Pancreas (tissue), 10 donors: ENCODE measurements around the gene NF1. TPM values are rescaled to one million over a fixed set of nuclear protein-coding genes. Genes with fewer than 3 reads are reported as not detected.
A peak's percentile ranks its signal among the peaks of the same experiment; 100 is the strongest.

Source experiments
- ATAC-seq, 4 donors: fragments of 200-7000 bp; cut with Tn5 transposase; one replicate each; pipeline versions ENCODE4 v1.8.0 to v1.9.1; 2020; ENCODE audit warnings: mild to moderate bottlenecking in 4 of 4, moderate library complexity in 4 of 4
- DNase-seq, 6 donors: peaks; one replicate each; pipeline ENCODE4 v3.0.0-alpha.2; 2020
- FAIRE-seq: peaks from 2 replicates; lab custom pipeline; 2012; peaks lifted over from hg19 to GRCh38; lab: Jason Lieb, UNC
- H3K27ac ChIP-seq, 4 donors: fragments of 200-600 bp; sonication (generic); 1 replicate in 3 of 4; 2 replicates in 1 of 4; pipeline versions ENCODE4 v1.5.0 to v1.8.0; 2020
- H3K27me3 ChIP-seq, 4 donors: fragments of 200-600 bp; one replicate each; pipeline ENCODE4 v1.8.0; 2021
- H3K36me3 ChIP-seq, 3 donors: fragments of 200-600 bp; sonication (generic) in 1 of 3; one replicate each; pipeline versions ENCODE4 v1.5.0 to v1.8.0; 2020 to 2021
- H3K4me1 ChIP-seq, 3 donors: fragments of 200-600 bp; one replicate each; pipeline ENCODE4 v1.8.0; 2021
- H3K4me3 ChIP-seq, 4 donors: fragments of 200-600 bp; sonication (generic) in 2 of 4; one replicate each; pipeline versions ENCODE4 v1.5.0 to v1.8.0; 2020 to 2021
- H3K9me3 ChIP-seq, 4 donors: fragments of 200-600 bp; one replicate each; pipeline ENCODE4 v1.8.0; 2021
- WGBS, 2 donors: extraction: QIAGEN DNeasy Blood & Tissue Kit; methylation state at CpG; one replicate each; pipeline ENCODE4 v1.1.7; 2013; 5-methylcytosine and 5-hydroxymethylcytosine counted together
- intact Hi-C, 3 donors: fragments of 100-400 bp; cut with DNase I; formaldehyde crosslinking; loops; one replicate each; pipeline versions ENCODE4 v1.11.1 to v1.14.2; 2022
- polyA plus RNA-seq, 2 donors: library from polyadenylated mRNA; stranded (reverse); fragments of 200-250 nt; gene quantifications; one replicate each; pipeline ENCODE4 v1.2.3, GENCODE V29; 2013
- total RNA-seq, 6 donors: library from RNA; stranded (reverse); fragmentation: NEBNext Ultra II Directional in 4 of 6; extraction: Animal tissue kit (Norgen Biotek cat#: 25700) in 4 of 6; gene quantifications; one replicate each; pipeline versions ENCODE4 v1.2.1 to v1.2.4, GENCODE V29; 2021 to 2023
- TF ChIP-seq, protein P1 (sequence below), 4 donors: fragments of 200-600 bp; sonication (generic) in 3 of 4; IDR thresholded peaks; one replicate each; pipeline versions ENCODE4 v1.5.0 to v1.8.0; 2021; ENCODE audit warnings: antibody characterized with exemption in 4 of 4
- donor health status: healthy with polysubstance abuse.
- donor health status: DM: no; HTN: no; CAD: no; lungs with moderate emphysema.
- donor health status: DM: no; HTN: no; CAD: no.
- donor health status: control.
- donor health status: control.
- donor health status: Bipolar disorder and iron deficiency.
- donor health status: DM: yes; HTN: yes; CAD: no.
- donor health status: DM: no; HTN: no; CAD: no.
- donor health status: DM: no; HTN: no; CAD: no.
- donor health status: DM: yes; HTN: yes; CAD: no.

Gene NF1
- total and polyA plus RNA-seq, 8 donors: 6.6 to 38.4 (median 27.8) TPM

DNA sequence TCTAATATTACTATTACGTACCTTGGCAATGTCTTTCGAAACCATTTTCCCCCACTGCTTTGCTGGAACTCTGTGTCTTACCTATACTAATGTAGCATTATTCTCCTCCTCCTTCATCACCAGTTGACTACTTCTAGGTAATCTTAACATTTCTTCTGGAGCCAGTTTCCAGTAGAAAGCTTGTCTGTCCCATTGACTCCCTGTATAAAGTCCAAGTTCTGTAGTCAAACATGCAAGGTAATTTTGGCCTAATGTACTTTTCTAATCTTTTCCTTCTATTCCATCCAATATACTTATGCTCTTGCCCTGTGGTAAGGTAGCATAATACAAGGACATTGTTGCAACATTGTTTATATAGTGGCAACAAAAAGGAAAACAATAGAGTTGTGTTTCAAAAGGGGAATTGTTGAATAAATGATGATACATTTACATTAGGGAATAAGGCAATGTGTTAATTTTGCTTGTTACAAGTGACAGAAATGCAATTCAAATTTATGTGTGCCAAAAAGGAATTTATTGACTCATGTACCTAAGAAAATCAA is 174.3 kb downstream of the NF1 start:
- WGBS, 2 donors: 96 to 100% methylated on average over 2 of the region's 2 CpGs
- ATAC-seq: no peak
- H3K4me1 ChIP-seq: peaks cover 0 to 3% (median 2%) of the 10 kb centered on the region in 3 donors
- no peak for DNase-seq
- peaks cover 0 to 20% (median 0%) of the 10 kb centered on the region in 3 donors for H3K36me3 ChIP-seq
- H3K27me3 ChIP-seq: no peaks in the 10 kb centered on the region
- TF ChIP-seq, protein P1, sequence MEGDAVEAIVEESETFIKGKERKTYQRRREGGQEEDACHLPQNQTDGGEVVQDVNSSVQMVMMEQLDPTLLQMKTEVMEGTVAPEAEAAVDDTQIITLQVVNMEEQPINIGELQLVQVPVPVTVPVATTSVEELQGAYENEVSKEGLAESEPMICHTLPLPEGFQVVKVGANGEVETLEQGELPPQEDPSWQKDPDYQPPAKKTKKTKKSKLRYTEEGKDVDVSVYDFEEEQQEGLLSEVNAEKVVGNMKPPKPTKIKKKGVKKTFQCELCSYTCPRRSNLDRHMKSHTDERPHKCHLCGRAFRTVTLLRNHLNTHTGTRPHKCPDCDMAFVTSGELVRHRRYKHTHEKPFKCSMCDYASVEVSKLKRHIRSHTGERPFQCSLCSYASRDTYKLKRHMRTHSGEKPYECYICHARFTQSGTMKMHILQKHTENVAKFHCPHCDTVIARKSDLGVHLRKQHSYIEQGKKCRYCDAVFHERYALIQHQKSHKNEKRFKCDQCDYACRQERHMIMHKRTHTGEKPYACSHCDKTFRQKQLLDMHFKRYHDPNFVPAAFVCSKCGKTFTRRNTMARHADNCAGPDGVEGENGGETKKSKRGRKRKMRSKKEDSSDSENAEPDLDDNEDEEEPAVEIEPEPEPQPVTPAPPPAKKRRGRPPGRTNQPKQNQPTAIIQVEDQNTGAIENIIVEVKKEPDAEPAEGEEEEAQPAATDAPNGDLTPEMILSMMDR (IDR thresholded peaks at IDR 0.05): no peak
- no peak for FAIRE-seq
- H3K27ac ChIP-seq: no peak overlapping the region
- no peaks in the 10 kb centered on the region for H3K9me3 ChIP-seq
- intact Hi-C loops: no loop called here
- no peak overlapping the region for H3K4me3 ChIP-seq

DNA sequence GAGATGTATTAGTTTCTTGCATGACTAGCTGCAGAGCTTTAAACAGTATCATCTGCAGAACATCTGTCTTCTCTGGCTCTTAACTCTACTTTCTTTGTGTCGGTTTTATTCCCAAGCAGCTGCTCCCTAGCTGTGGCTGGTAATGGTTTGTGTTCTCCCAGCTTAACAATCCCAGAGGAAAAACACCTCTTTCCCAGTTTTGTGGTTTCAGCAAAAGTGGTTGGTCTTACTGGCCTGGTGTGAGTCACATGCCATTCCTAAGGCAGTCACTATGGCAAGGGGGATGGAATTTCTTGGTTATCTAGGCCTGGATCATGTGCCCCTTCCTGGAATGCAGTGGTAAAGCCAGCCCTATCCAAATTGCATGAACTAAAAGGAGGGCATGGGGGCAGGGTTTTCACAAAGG is 174.8 kb downstream of the NF1 start:
- H3K27me3 ChIP-seq: no peaks in the 10 kb centered on the region
- no peak overlapping the region for H3K4me3 ChIP-seq
- DNase-seq: no peak
- H3K9me3 ChIP-seq: no peaks in the 10 kb centered on the region
- TF ChIP-seq, protein P1 (IDR thresholded peaks at IDR 0.05): no peak
- intact Hi-C loops: no loop called here
- peaks cover 0 to 20% (median 0%) of the 10 kb centered on the region in 3 donors for H3K36me3 ChIP-seq
- 55 to 76% methylated on average over 1 of the region's 1 CpG for WGBS, 2 donors
- H3K27ac ChIP-seq: no peak overlapping the region
- peaks cover 0 to 3% (median 2%) of the 10 kb centered on the region in 3 donors for H3K4me1 ChIP-seq
- FAIRE-seq: no peak
- peak in 3 of 4 donors; percentile 49 to 84 (median 69) for ATAC-seq

DNA sequence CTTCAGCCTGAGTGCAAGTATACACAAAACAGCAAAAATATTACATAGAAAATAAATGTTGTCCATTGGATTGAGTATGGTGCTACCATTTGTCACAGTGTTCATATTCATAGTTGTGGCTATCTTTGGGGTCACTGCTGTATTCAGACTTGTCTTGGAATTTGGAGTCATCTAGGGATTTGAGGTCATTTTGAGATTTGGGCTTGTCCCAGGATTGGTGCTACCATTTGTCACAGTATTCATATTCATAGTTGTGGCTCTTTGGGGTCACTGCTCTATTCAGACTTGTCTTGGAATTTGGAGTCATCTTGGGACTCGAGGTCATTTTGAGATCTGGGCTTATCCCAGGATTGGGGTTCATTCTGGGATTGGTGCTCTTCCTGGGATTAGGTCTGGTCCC is 177.5 kb downstream of the NF1 start:
- Histone ChIP-seq H3K36me3 (peaks cover 0 to 3% (median 0%) of the 10 kb centered on the region in 3 donors), H3K9me3 (no peaks in the 10 kb centered on the region), H3K27me3 (no peaks in the 10 kb centered on the region), H3K27ac (no peak overlapping the region), H3K4me1 (peaks cover 0 to 3% (median 2%) of the 10 kb centered on the region in 3 donors), H3K4me3 (no peak overlapping the region)
- DNase-seq: no peak
- ATAC-seq: no peak
- TF ChIP-seq, protein P1 (IDR thresholded peaks at IDR 0.05): no peak
- intact Hi-C loops: no loop called here
- WGBS, 2 donors: 98 to 100% methylated on average over 1 of the region's 1 CpG
- FAIRE-seq: no peak

DNA sequence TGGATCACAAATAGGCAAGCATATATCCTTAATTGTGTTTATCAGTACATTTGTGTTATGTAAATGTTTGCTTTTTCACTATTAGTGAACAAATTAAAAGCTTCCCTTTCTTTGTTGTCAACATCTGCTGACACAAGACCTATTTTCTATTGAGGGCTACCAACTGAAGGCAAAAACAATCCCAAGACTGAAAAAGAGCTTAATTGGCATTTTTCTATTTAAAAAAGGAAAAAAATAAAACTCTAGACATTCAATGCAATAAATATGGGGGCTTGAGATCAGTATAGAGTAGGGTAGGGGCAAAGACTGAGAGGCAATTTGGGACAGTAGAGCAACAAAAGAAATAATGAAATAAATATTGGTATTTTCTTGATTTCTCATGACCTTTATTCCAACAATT is 178.0 kb downstream of the NF1 start:
- H3K36me3 ChIP-seq: peaks cover 0 to 3% (median 0%) of the 10 kb centered on the region in 3 donors
- peaks cover 0 to 3% (median 2%) of the 10 kb centered on the region in 3 donors for H3K4me1 ChIP-seq
- no peaks in the 10 kb centered on the region for H3K27me3 ChIP-seq
- FAIRE-seq (no peak), ATAC-seq (no peak), DNase-seq (no peak)
- no peaks in the 10 kb centered on the region for H3K9me3 ChIP-seq
- no peak overlapping the region for H3K27ac ChIP-seq
- H3K4me3 ChIP-seq: no peak overlapping the region
- TF ChIP-seq, protein P1 (IDR thresholded peaks at IDR 0.05): no peak
- intact Hi-C loops: no loop called here

DNA sequence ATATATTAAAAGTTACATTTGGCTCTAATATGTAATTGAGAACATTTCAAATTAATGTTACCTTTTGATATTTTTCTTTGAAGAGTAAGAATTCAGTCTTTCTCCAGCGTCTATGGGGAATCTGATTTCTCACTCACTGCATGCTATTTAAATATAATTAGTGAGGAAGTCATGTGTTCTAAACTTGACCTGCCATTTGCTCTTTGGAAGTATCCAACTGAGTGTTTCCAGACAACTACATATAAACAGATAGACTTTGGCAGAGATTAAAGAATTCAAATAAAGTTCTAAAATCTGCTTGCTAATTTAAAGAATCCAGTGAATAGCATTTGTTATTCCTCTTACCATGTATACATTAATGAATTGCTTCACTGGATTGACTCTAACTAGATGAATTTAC is 178.7 kb downstream of the NF1 start:
- no peak overlapping the region for H3K4me3 ChIP-seq
- no peak for FAIRE-seq
- intact Hi-C loops: no loop called here
- no peaks in the 10 kb centered on the region for H3K9me3 ChIP-seq
- WGBS, 2 donors: 84 to 91% methylated on average over 1 of the region's 1 CpG
- no peak overlapping the region for H3K27ac ChIP-seq
- ATAC-seq: no peak
- TF ChIP-seq, protein P1 (IDR thresholded peaks at IDR 0.05): no peak
- H3K27me3 ChIP-seq: no peaks in the 10 kb centered on the region
- H3K4me1 ChIP-seq: peaks cover 0 to 3% (median 2%) of the 10 kb centered on the region in 3 donors
- DNase-seq: no peak
- peaks cover 0 to 3% (median 0%) of the 10 kb centered on the region in 3 donors for H3K36me3 ChIP-seq
